GM21786 (cell line): ENCODE results near the gene DUSP15.

Source experiments
- ATAC-seq: cut with Tn5 transposase; IDR thresholded peaks from one replicate; pipeline ENCODE4 v1.9.1; 2021; ENCODE audit not compliant: unreplicated experiment

DUSP15 gene

DNA sequence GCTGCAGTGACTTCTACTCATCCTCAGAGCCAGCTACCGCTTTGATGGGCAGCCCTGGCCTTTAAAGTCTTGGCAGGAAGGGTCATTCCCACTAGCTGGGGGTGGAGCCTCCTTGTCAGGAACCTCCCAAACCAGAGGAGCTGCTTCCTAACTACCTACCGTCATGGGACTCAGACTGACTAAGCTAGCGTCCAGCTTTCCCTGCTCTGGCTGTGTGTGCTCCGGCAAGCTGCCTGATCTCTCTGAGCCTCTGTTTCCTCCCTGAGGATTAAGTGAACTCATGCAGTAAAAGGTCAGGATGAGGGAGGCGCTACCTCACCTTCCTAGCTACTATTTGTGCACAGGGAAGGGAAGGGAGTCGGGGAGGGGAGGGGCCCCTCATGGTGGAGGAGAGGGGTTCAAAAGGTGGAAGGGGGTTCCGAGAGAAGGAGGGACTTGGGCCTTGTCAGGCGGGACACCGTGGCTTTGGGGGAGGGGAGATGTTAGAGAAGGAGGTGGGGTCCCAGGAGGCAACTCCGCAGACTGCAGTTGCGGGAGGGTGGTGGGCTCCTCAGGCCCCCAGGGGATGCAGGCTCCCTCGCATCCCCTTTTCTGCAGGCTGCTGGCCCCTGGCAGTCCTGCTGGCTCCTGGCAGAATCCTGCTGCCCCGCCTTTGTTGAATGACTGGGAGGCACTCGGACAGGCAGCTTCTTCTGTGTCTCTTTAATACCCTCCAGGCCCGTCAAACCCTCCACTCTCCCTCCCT is 9.8 kb downstream of the DUSP15 start:
- no peak for ATAC-seq

- no peak for ATAC-seq
These were observed 10.3 kb downstream of the DUSP15 start for GRCh38 chr20:31859998-31860380.

GRCh38 chr20:31859266-31859997 is 10.9 kb downstream of the DUSP15 start:
- ATAC-seq: no peak

DNA sequence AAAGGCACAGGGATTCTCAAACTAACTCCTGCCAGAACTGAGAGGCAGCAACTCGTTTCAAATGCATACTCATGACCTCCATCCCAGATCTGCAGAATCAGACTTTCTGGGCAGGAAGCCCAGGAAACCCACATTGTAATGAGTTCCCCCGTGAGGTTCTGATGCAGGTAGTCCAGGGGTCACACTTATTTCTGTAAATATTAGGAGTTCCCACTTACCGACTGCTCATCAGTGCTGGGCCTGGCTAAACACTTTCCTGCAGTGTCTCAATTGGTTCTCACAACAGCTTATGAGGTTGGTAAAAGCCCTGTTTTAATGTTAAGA is 11.6 kb downstream of the DUSP15 start:
- ATAC-seq: no peak

- ATAC-seq: no peak
These were observed 12.2 kb downstream of the DUSP15 start for GRCh38 chr20:31857861-31858759.

GRCh38 chr20:31856516-31856915 is 13.8 kb downstream of the DUSP15 start:
- no peak for ATAC-seq

DNA sequence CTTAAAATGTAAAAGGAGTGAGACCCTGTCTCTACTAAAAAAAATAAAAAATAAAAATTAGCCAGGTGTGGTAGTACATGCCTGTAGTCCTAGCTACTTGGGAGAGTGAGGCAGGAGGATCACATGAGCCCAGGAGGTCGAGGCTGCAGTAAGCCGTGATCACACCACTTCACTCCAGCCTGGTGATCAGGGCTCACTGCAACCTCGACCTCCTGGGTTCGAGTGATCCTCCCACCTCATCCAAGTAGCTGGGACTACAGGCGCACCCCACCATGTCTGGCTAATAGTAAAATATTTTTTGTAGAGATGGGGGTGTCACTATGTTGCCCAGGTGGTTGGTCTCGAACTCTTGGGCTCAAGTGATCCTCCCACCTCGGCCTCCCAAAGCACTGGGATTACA is 16.8 kb downstream of the DUSP15 start:
- ATAC-seq: no peak

- ATAC-seq: no peak
These were observed 18.9 kb downstream of the DUSP15 start for GRCh38 chr20:31851240-31851955.

GRCh38 chr20:31849306-31849930 is 20.9 kb downstream of the DUSP15 start:
- ATAC-seq: no peak

DNA sequence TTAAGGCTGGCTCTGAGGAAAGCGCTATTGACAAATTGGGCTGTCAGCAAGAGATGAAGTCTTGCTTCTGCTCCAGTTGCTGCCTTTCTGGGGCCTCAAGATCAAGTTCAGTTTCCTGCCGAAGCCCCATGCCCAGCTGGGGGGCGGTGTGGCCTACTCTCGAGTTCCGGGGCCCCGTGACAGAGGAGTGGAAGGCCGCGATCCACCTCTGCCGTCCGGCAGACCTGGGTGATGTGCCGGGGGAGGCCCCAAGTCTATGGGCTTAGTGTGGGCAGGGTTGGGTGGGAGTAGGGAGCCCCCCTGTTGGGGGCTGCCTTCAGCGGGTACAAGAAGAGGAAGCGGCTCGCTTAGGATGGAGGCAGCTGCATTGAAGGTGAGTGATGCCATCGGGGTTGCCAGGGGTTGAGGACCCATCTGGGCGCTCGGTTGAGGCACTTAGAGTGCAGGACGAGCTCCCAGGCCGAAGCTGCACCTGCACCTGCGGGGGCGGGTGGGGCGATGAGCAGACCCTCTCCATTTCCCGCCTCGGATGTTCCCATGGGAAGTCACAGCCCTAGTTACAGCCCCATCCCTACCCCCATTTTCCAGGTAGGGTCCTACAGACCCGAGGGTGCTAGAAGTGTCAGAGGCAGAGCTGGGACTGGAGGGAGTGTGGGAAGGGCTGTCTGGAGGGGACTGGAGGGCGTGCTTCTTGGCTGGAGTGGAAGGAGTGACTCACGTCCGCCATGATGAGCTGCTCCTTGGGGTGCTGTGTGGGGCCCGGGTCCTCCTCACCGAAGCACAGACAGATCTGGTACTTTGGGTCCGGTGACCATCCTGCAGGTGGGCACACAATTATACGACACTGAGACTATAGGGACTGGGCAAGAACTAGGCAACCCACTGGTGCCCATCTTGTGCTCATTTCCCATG is 22.0 kb downstream of the DUSP15 start:
- no peak for ATAC-seq

DNA sequence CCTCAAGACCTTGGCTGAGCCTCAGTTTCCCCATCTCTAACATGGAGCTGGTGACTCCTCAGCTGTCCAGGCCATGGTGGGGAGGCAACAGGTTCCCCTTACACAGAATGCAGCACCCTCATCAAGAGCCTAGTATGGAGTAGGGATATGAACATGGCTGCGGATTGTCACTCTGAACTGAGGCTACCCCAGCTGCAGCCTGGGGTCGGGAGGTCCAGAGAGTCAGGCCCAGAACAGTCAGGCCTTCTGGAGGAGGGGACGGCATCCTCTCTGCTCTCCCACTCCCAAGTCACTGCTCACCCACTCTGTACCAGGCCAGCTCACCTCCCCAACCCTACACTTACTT is 23.6 kb downstream of the DUSP15 start:
- ATAC-seq: no peak

GRCh38 chr20:31845300-31845863 is 24.9 kb downstream of the DUSP15 start, which contains the start of gene FOXS1:
TSS of gene FOXS1 (minus strand) at chr20:31845604. CDS start at chr20:31845542, 62 bp downstream.
- no peak for ATAC-seq

GRCh38 chr20:31844737-31845299 is 25.5 kb downstream of the DUSP15 start:
- ATAC-seq: no peak

DNA sequence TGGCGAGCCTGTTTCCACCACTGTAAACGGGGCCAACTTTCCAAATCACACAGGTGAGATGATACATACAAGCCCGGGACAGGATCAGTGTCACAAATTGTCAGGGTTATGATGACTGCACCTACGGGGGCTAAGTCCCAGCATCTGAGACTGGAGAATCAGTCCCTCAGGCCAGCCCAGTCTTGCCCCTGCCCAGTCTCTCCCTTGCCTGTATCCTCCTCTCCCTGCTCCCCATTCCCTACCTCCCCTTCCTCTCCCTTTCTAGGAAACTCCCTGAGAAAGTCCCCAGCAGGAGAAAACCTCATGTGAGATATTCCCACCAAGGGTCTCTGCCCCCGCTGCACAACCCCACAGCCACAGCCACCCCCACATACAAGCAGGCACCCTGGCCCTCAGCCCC is 26.4 kb downstream of the DUSP15 start:
- no peak for ATAC-seq

DNA sequence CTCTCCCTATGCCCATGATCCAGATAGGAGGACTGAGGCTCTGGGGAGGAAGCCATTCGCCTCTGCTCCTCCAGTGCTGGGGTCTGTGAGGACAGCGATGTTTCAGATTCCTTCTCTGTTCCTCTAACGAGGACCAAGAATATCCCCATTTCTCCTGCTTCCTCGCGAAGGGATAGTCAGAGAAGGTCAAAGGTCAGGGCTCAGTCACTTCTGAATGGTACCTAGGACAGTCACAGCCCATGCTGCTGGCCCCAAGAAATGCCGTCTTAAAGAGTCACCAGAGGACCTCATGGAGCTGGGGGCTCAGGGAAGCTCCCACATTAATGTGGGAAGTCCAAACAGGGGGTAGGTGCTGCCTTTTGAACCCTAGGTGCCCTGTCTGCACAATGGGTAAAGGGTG is 27.0 kb downstream of the DUSP15 start:
- no peak for ATAC-seq

DNA sequence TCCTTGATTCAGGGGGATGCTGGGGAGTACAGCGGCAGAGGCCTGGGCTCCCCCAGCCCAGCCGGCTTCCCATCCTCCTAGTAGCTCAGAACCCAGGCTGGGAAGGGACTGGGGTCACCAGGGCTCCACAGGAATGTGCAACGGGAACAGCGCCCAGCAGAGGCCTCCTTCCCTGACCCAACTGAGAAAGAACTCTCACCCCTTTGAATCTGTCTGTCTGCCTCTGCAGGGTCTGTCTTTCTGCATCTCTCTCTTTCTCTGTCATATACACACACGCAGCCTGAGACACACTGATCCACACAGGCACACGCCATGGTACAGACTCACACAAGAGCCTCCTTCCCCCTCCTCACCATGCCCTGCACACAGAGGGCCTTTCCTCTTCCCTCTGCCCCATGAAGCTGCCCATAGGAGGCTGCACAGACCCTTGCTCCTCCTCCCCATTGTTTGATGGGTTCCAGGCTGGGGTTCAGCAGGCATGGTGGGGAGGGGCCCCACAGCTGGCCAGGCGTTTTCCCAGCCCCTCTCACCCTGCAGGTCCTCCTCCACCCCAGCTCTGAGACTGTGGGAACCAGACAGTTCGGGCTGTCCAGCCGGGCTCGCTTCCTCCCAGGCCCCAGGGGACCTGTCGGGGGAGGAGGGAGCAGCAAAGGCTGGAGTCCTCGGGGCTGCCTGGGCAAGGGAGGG is 27.7 kb downstream of the DUSP15 start:
- ATAC-seq: no peak

- ATAC-seq: no peak
These were observed 28.4 kb downstream of the DUSP15 start for GRCh38 chr20:31841928-31842327.
